GF-D8 (cell line): ENCODE results near the gene YAF2.
"Not testable (repeated sequence)": the region's sequence is repeated elsewhere in the genome, so short reads cannot be mapped to it uniquely, and the experiment has no call there.

Experiments used
- DNase-seq: peaks from one replicate; lab custom pipeline; 2025; lab: John Stamatoyannopoulos, UW

The YAF2 gene

GRCh38 chr12:42255221-42255865, 17.3 kb upstream of the YAF2 start:
- no peak for DNase-seq

- DNase-seq: not testable (repeated sequence)
Measured at GRCh38 chr12:42252645-42253044, 14.6 kb upstream of the YAF2 start.

GRCh38 chr12:42249033-42249432, 11.0 kb upstream of the YAF2 start:
- DNase-seq: not testable (repeated sequence)

- no peak for DNase-seq
Measured at GRCh38 chr12:42240131-42240750, 2.2 kb upstream of the YAF2 start.

- no peak for DNase-seq
Measured at GRCh38 chr12:42237853-42238239, 202 bp downstream of the YAF2 start.

- peak; percentile 43 for DNase-seq
Measured at GRCh38 chr12:42237052-42237852, 796 bp downstream of the YAF2 start.

- DNase-seq: no peak
Measured at GRCh38 chr12:42236017-42236416, 2.0 kb downstream of the YAF2 start.

- DNase-seq: no peak
Measured at GRCh38 chr12:42235426-42235825, 2.6 kb downstream of the YAF2 start.

- DNase-seq: no peak
Measured at GRCh38 chr12:42234970-42235369, 3.1 kb downstream of the YAF2 start.

GRCh38 chr12:42227525-42227924, 10.5 kb downstream of the YAF2 start:
- not testable (repeated sequence) for DNase-seq

- not testable (repeated sequence) for DNase-seq
Measured at GRCh38 chr12:42224501-42224900, 13.5 kb downstream of the YAF2 start.

- no peak for DNase-seq
Measured at GRCh38 chr12:42222724-42223123, 15.3 kb downstream of the YAF2 start.

- DNase-seq: no peak
Measured at GRCh38 chr12:42221726-42222125, 16.3 kb downstream of the YAF2 start.

- DNase-seq: no peak
Measured at GRCh38 chr12:42217656-42218055, 20.4 kb downstream of the YAF2 start.

GRCh38 chr12:42216737-42217136, 21.3 kb downstream of the YAF2 start:
- DNase-seq: no peak

- not testable (repeated sequence) for DNase-seq
Measured at GRCh38 chr12:42215759-42216158, 22.3 kb downstream of the YAF2 start.

- DNase-seq: no peak
Measured at GRCh38 chr12:42213954-42214426, 24.1 kb downstream of the YAF2 start.

- peak; percentile 43 for DNase-seq
Measured at GRCh38 chr12:42213023-42213422, 25.0 kb downstream of the YAF2 start.

- DNase-seq: no peak
Measured at GRCh38 chr12:42208574-42208973, 29.5 kb downstream of the YAF2 start.

GRCh38 chr12:42204819-42205218, 33.2 kb downstream of the YAF2 start:
- DNase-seq: no peak

- no peak for DNase-seq
Measured at GRCh38 chr12:42204362-42204761, 33.7 kb downstream of the YAF2 start.

GRCh38 chr12:42201063-42201462, 37.0 kb downstream of the YAF2 start:
- no peak for DNase-seq

- DNase-seq: no peak
Measured at GRCh38 chr12:42199007-42199406, 39.0 kb downstream of the YAF2 start.
